Mucosa of rectum (tissue), 2 donors: ENCODE results near the gene ABCD1.
"Not testable (repeated sequence)": the region's sequence is repeated elsewhere in the genome, so short reads cannot be mapped to it uniquely, and the experiment has no call there.

Experiments
- H3K27ac ChIP-seq, 2 donors: one replicate each; pipeline ENCODE4 v1.7.0; 2013; ENCODE audit warnings: inconsistent platforms in 2 of 2, low read depth in 2 of 2, low read length in 2 of 2
- H3K27me3 ChIP-seq, 2 donors: one replicate each; pipeline ENCODE4 v1.7.0; 2013; ENCODE audit warnings: low read length in 2 of 2; ENCODE audit not compliant: control insufficient read depth in 2 of 2, insufficient read depth in 2 of 2
- H3K36me3 ChIP-seq, 2 donors: one replicate each; pipeline ENCODE4 v1.7.0; 2013; ENCODE audit warnings: low read length in 2 of 2; ENCODE audit not compliant: control insufficient read depth in 2 of 2, insufficient read depth in 2 of 2
- H3K4me1 ChIP-seq, 2 donors: one replicate each; pipeline ENCODE4 v1.7.0; 2013; ENCODE audit warnings: low read length in 2 of 2, mild to moderate bottlenecking in 1 of 2; ENCODE audit not compliant: control insufficient read depth in 2 of 2, insufficient read depth in 2 of 2
- H3K4me3 ChIP-seq, 2 donors: one replicate each; pipeline ENCODE4 v1.7.0; 2013; ENCODE audit warnings: low read length in 2 of 2
- H3K9ac ChIP-seq, 2 donors: one replicate each; pipeline ENCODE4 v1.7.0; 2013; ENCODE audit warnings: low read length in 2 of 2, low read depth in 1 of 2, mild to moderate bottlenecking in 1 of 2
- H3K9me3 ChIP-seq, 2 donors: one replicate each; pipeline ENCODE4 v1.7.0; 2013; ENCODE audit warnings: low read length in 2 of 2; ENCODE audit not compliant: control insufficient read depth in 2 of 2
- donor health status: healthy.
- donor health status: Normal muscosa, but diverticular disease.

ABCD1 gene

DNA sequence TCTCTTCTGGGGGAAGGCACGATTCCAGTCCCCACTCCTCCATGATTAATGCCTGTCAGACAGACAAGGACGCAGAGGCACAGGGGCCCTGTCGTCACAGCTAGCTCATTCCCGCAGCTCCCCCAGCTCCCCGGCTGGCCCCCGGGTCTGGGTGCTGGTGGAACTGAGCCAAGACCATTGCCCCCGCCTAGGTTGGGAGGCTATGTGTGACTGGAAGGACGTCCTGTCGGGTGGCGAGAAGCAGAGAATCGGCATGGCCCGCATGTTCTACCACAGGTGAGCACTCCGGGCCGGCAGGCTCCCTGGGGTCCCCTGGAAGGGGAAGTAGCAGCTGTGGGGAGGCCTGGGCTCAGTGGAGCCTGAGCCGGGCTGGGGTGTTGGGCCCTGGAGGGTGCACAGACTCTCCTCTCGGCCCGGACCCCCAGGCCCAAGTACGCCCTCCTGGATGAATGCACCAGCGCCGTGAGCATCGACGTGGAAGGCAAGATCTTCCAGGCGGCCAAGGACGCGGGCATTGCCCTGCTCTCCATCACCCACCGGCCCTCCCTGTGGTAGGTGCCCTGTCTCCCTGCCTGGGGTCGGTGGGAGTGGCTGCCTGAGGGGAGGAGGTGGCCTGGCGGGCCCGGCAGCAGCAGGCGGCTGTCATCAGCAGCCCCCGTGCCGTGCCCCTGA is 18.3 kb downstream of the ABCD1 start:
- H3K27me3 ChIP-seq, H3K36me3 ChIP-seq, H3K4me1 ChIP-seq, H3K4me3 ChIP-seq, H3K9ac ChIP-seq, H3K9me3 ChIP-seq: not testable (repeated sequence)
- peak overlapping the region; percentile 29 to 56 for H3K27ac ChIP-seq

DNA sequence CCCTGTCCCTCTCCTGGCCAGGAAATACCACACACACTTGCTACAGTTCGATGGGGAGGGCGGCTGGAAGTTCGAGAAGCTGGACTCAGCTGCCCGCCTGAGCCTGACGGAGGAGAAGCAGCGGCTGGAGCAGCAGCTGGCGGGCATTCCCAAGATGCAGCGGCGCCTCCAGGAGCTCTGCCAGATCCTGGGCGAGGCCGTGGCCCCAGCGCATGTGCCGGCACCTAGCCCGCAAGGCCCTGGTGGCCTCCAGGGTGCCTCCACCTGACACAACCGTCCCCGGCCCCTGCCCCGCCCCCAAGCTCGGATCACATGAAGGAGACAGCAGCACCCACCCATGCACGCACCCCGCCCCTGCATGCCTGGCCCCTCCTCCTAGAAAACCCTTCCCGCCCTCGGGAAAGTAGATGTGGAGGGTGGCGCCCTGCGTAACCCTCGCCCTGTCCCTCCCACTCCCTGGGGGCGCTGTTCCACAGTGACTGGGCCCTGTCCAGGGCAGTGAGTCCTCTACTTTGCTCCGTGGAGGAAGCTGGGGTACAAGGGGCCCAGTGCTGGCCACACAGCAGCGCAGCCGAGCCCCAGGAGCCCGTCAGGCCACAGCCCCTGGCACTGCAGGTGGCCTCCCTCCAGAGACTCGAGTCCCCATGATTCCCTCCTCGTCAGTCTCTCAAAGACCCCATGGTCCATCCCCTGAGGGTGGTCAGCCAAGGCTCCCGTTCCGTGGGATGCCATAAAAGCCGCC is 19.0 kb downstream of the ABCD1 start:
- H3K4me1 ChIP-seq, H3K27me3 ChIP-seq, H3K36me3 ChIP-seq, H3K9me3 ChIP-seq: not testable (repeated sequence)
- H3K4me3 ChIP-seq: peak overlapping the region in 1 of 2 donors; percentile 10
- peak overlapping the region in 1 of 2 donors; percentile 64 for H3K9ac ChIP-seq
- peak overlapping the region; percentile 61 to 63 for H3K27ac ChIP-seq

DNA sequence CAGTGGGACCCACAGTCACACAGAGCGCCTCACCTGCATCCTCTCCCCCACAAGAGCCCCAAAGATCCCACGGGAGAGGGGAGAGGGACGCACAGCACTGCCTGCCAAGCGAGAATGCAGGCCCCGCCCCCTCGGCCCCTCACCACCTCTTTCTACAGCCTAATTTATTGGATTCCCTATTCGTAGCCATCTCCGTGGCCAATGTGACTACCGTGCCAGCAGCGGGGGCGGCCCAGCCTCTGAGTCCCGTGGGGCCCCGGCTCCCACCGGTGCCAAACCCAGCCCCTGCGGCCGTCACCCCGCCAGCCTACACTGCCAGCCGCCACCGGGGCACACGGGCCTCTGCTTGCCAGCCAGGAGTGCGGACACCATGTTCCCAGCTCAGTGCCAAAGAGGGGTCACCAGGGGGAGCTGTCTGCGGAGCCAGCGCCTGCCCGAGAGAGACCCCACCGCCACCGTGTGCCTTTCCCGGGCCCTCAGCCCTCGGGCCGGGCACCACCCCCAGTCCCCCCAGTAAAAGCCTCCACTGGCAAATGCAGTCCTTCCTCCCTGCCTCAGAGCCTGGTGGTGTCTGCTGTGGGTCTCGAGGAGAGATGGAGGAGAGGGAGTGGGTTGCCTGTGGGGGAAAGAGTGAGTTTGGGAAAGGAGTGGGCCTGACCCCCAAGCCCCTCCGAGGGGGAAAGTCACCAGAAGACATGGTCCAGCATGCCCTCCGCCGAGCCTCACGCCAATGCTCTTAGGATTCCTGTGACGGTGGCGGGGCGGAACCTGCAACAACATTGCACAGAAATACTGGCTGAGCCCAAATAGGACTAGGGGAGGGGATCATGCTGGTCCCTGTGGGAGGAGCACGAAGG is 19.8 kb downstream of the ABCD1 start:
- H3K9ac ChIP-seq: peak overlapping the region in 1 of 2 donors; percentile 64
- H3K4me1 ChIP-seq: peaks cover 3 to 4% of the 10 kb centered on the region in 2 donors
- H3K27ac ChIP-seq: peak overlapping the region; percentile 61 to 63
- peaks cover 0 to 2% of the 10 kb centered on the region in 2 donors for H3K27me3 ChIP-seq
- no peaks in the 10 kb centered on the region for H3K9me3 ChIP-seq
- H3K36me3 ChIP-seq: no peaks in the 10 kb centered on the region
- H3K4me3 ChIP-seq: peak overlapping the region in 1 of 2 donors; percentile 10

DNA sequence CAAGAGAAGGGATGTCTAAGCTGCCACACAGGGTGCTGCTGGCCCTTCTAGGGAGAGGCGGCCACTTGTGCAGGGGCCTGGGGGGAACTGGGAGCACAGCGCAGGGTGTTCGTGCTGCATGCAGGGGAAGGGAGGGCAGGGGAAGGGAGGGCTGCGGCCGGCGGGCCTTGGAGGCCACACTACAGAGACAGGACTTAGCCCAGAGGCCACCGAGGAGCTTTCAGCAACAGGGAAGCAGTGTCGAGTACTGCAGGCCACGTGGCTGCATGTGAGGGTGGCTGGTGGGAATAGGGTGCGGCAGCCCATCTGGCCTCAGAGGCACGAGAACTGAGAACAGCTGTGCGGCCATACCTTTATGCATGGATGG is 20.4 kb downstream of the ABCD1 start:
- H3K27ac ChIP-seq, H3K36me3 ChIP-seq, H3K27me3 ChIP-seq, H3K9me3 ChIP-seq, H3K9ac ChIP-seq, H3K4me1 ChIP-seq, H3K4me3 ChIP-seq: not testable (repeated sequence)

DNA sequence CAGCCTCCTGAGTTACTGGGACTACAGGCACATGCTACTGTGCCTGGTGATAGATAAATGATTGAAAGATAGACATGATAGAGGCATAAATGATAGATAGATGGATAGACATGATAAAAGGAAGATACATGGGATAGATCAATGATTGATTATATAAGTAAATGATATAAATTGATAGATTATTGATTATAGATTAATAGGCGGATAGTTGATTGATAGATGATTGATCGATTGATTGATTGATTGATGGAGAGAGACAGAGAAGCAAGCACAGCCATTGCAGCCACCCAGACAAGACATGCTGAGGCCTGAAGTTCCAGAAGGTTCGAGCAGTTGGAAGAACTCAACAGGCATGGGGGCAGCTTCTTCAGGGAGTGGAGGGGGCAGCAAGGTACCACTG is 21.7 kb downstream of the ABCD1 start:
- Histone ChIP-seq H3K9ac (no peak overlapping the region), H3K9me3 (no peaks in the 10 kb centered on the region), H3K27ac (no peak overlapping the region), H3K4me3 (no peak overlapping the region), H3K4me1 (peaks cover 3 to 4% of the 10 kb centered on the region in 2 donors), H3K36me3 (no peaks in the 10 kb centered on the region), H3K27me3 (peaks cover 0 to 2% of the 10 kb centered on the region in 2 donors)

DNA sequence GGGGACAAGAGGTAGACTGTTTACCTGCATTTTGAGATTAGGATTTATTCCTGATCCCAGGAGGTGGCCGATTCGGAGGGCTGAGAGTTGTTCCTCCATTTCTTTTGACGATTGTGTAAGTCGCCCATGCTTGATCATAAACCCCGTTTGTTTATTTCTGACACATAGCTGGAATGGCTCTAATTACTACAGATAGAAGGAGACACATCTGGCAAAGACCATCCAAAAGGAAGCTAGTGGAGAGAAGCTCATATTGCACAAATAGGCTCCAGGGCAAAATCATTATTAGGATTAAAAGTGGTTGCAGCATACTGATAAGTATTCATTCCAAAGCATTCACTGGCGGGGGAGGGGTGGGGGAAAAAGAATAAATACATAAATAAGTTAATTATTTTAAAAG is 22.3 kb downstream of the ABCD1 start:
- not testable (repeated sequence) for H3K27me3 ChIP-seq, H3K4me3 ChIP-seq, H3K4me1 ChIP-seq, H3K27ac ChIP-seq, H3K36me3 ChIP-seq, H3K9me3 ChIP-seq, H3K9ac ChIP-seq

DNA sequence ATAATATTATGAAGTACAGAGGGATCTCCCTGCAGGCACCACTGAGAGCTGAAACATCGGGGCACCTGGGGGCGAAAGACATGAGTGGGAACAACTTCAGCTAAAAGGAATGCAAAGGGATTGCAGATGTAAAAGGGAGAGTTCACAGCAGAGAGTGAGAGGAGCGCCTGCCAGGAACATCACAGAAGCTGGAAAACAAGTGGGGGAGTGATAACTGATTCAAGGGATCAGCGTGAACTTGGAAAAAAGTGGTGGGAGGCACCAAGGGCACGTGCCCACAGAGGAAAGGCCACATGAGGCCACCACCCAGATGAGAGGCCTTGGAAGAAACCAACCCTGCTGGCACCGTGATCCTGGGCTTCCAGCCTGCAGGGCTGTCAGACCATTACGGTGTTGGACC is 24.4 kb downstream of the ABCD1 start:
- H3K27me3 ChIP-seq, H3K9ac ChIP-seq, H3K9me3 ChIP-seq, H3K4me3 ChIP-seq, H3K36me3 ChIP-seq, H3K4me1 ChIP-seq, H3K27ac ChIP-seq: not testable (repeated sequence)

DNA sequence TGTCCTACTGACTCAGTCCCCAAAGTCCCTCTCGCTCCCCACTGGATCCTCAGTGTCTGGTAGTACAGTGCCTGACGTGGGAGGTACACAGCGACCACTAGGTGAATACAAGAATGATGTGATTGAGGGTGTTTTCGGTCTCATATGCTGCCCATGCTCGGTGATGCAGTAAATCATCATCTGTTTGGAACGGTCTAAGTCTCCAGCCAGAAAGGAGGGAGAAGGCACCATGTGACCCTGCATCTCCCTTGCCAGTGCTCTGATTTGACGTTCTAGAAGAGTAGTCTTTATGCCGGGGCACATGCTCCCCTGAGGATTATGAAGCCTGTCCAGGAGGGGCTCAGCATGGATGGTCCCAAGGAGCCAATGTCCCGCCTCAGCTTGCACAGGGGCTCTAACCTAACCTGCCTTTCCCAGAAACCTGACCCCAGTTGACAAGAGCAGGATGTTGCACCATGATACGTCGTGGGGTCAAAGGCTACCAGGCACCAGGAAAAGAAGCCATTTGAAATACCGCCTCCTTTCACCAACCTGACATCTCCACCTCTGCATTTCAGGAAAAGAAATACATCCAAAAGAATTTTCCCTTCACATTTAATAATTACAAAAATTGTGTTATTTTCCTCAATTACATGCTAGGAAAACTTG is 25.6 kb downstream of the ABCD1 start:
- no peaks in the 10 kb centered on the region for H3K4me1 ChIP-seq
- H3K27me3 ChIP-seq: peaks cover 0 to 2% of the 10 kb centered on the region in 2 donors
- H3K27ac ChIP-seq: no peak overlapping the region
- H3K36me3 ChIP-seq: no peaks in the 10 kb centered on the region
- H3K9me3 ChIP-seq: no peaks in the 10 kb centered on the region
- H3K9ac ChIP-seq: no peak overlapping the region
- no peak overlapping the region for H3K4me3 ChIP-seq

DNA sequence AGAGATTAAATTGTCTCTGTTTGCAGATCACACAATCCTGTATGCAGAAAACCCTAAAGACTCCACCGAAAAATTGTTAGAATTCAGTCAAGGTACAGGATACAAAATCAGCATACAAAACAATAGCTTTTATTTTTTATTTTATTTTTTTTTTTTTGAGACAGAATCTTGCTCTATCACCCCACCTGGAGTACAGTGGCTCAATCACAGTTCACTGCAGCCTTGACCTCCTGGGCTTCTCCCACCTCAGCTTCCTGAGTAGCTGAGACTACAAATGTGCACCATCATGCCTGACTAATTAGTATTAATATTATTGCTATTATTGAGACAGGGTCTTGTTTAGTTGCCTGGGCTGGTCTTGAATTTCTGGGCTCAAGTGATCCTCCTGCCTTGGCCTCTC is 30.5 kb downstream of the ABCD1 start:
- Histone ChIP-seq H3K4me1 (no peaks in the 10 kb centered on the region), H3K9ac (no peak overlapping the region), H3K9me3 (peaks cover 0 to 2% of the 10 kb centered on the region in 2 donors), H3K36me3 (no peaks in the 10 kb centered on the region), H3K4me3 (no peak overlapping the region), H3K27ac (no peak overlapping the region), H3K27me3 (peaks cover 0 to 2% of the 10 kb centered on the region in 2 donors)

DNA sequence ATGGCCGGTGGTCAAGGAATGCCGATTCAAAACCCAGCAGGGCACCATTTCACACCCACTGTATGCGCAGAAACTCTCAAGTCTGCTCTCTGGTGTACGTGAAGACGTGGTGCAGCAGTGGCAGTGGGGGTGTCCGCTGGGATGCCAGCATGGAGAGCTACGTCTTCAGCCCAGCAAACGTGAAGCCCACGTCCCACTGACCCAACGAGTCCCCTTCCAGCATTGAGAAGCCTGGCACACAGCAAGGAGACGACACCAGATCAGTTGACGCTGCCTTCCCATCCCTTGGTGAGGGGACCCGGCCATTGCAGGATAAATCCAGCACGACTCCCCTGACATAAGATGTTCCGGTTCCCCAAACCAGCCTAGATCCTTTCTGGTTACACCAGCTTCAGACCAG is 37.2 kb downstream of the ABCD1 start:
- H3K9ac ChIP-seq: no peak overlapping the region
- no peak overlapping the region for H3K27ac ChIP-seq
- no peak overlapping the region for H3K4me3 ChIP-seq
- H3K36me3 ChIP-seq: no peaks in the 10 kb centered on the region
- H3K4me1 ChIP-seq: peaks cover 0 to 4% of the 10 kb centered on the region in 2 donors
- H3K9me3 ChIP-seq: no peaks in the 10 kb centered on the region
- H3K27me3 ChIP-seq: peaks cover 0 to 2% of the 10 kb centered on the region in 2 donors
